Inflammatory macrophage treated with lipopolysaccharide for 1 hour (primary cell): ENCODE results near the gene SKAP1.
A peak's percentile ranks its signal among the peaks of the same experiment; 100 is the strongest.
"Not testable (repeated sequence)": the region's sequence is repeated elsewhere in the genome, so short reads cannot be mapped to it uniquely, and the experiment has no call there.

Experiments
- DNase-seq, 2 donors: peaks; one replicate each; pipeline ENCODE4 v3.0.0-alpha.2; 2020 to 2022

Gene SKAP1

GRCh38 chr17:48429638-48430586 lies at the start of gene SKAP1:
Gene SKAP1 (minus strand): TSS chr17:48430214.
- no peak for DNase-seq

DNA sequence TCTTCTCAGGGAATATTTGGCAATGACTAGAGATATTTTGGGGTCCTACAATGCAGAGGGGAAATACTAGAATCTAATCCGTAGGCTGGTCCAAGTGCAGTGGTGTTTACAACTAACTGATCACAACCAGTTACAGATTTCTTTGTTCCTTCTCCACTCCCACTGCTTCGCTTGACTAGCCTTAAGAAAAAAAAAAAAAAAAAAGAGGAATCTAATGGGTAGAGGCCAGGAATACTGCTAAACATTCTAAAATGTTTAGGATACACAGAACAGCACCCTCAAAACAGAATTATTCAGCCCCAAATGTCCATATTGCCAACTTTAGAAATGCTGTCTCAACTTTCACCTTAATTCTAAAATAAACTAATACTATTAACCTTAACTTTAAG lies 49.0 kb upstream of the SKAP1 start:
- no peak for DNase-seq

DNA sequence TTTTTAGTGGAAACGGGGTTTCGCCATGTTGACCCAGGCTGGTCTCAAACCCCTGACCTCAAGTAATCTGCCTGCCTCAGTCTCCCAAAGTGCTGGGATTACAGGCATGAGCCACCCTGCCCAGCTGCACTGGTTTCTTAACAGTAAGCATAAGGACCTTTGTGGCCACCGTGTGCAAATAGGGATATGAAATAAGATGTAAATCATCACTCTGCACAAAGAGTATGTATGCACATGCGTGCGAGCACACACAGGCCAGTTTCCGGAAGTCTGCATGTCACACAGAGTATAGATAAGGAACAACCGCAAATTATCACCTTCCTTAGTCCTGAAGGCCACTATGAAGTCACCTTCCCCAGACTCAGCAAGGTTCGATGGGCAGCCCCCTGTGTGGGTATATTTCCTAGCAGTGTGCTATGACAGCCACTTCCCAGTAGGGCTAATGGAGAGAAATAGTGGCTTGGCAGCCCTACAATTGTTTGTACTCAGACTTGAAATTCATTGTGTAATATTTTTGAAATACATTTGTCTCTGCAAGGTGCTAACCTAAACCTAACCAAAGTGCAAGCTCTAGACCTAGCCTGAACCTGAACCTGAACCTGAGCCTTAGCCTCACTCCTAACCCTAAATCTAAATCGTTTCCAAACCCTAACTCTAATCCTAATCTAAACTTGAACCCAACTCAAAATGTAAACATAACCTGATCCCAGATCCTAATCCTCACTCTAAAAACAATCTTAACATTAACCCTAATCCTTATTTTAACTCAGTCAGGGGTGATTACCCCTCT lies 48.4 kb upstream of the SKAP1 start:
- DNase-seq, result no peak

- DNase-seq, result no peak
These were observed 47.2 kb upstream of the SKAP1 start for GRCh38 chr17:48477221-48477620.

- no peak for DNase-seq
These were observed 42.6 kb upstream of the SKAP1 start for GRCh38 chr17:48472411-48473281.

- no peak for DNase-seq
These were observed 41.9 kb upstream of the SKAP1 start for GRCh38 chr17:48471817-48472410.

DNA sequence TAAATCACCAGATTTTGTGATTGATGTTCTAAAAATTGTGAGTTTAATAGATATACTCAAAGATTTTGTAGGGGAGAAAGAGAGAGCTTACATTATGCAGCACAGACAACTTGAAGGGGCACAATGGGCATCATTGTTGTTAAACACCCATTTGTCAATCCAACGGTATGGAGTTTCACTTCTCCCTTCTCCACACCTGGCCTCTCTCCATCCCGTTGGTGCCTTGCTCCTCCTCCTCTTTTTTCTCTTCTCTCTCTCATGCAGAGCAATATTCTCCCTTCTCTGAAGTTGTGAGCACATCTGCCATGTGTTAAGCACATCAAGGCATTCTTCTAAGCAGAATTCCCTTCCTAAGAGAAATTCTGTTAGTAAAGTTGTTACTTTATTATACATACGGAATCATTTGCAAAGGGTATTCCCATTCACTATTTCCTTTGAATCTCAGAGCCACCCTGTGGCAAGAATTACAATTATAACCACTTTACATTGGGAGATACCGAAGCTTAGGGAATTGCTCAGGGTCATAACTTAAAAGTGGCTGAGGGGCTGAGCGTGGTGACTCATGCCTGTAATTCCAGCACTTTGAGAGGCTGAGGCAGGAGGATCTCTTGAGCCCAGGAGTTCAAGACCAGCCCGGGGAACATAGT lies 40.5 kb upstream of the SKAP1 start:
- no peak for DNase-seq

- DNase-seq, result no peak
These were observed 39.2 kb upstream of the SKAP1 start for GRCh38 chr17:48469227-48469626.

- DNase-seq, result no peak
These were observed 38.3 kb upstream of the SKAP1 start for GRCh38 chr17:48468299-48468698.

DNA sequence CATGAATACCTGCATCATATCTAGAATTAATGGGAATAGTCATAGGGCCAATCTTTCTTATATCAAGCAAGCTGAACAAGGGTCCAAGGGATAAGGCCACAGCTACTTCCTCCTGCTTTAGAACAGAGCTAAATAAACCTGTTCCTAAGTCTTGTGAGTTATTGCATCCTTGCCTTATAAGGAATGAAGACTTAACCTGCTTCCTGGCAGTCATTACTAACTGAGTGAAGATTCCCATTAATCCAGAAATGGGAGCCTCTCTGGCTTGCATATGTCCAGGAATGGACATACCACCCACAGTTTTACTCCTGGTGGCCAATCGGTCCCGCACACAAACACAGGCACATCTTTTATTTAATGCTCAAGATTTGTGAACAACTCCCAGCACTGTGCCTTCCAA lies 35.9 kb upstream of the SKAP1 start:
- no peak for DNase-seq

DNA sequence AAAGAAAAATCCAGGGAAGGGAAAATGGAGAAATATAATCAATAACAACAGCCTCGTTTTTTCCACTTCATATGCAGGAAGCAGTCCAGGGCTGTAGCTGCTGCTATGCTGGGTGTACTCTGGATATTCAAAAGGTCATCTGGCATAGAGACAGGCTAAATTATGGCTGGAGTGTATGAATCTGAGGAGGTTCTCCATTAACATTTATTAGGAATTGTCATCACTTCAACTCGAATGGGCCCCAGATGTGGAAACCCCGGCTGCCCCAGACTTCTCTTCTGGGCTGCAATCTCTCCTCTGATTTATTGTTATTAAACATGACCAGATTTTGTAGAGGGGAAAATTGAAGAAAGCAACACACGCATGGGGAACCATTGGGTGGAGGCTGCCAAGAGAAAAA lies 33.5 kb upstream of the SKAP1 start:
- no peak for DNase-seq

DNA sequence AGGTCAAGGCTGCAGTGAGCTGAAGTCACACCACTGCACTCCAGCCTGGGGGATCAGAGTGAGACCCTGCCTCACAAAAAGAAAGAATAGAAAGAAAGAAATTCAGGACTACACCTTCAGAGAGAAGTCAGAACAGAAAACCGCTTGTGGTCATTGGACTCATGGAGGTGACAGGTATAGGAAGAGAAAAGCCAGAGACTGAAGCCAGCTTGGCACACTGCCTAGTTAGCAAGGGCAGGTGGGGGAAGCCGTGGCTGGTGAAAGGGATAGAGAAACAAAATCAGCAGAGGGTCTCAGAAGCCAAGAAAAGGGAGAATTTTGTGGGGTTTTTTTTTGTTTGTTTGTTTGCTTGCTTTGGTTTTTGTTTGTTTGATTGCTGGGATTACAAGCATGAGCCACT lies 32.9 kb upstream of the SKAP1 start:
- no peak for DNase-seq

DNA sequence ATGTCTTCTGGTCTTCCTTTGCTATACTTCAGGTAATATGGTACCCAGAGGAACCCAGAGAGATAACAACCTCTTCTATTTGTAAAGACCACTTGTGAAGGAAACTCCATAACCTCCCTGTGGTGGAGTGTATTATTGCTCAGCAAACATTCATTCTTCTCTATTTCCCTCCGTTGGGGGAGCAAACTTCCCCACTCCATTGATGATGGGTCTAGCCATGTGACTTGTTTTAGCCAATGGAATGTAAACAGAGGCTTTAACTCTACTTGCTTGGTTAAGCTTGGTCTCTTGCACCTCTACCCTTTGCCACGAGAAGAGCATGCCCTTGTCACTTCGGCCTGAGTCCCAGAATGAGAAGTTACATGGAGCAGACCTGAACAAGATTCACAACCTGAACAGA lies 30.0 kb upstream of the SKAP1 start:
- peak in 1 of 2 donors; percentile 19 for DNase-seq

GRCh38 chr17:48459070-48459844 lies 29.2 kb upstream of the SKAP1 start:
- DNase-seq, result no peak

DNA sequence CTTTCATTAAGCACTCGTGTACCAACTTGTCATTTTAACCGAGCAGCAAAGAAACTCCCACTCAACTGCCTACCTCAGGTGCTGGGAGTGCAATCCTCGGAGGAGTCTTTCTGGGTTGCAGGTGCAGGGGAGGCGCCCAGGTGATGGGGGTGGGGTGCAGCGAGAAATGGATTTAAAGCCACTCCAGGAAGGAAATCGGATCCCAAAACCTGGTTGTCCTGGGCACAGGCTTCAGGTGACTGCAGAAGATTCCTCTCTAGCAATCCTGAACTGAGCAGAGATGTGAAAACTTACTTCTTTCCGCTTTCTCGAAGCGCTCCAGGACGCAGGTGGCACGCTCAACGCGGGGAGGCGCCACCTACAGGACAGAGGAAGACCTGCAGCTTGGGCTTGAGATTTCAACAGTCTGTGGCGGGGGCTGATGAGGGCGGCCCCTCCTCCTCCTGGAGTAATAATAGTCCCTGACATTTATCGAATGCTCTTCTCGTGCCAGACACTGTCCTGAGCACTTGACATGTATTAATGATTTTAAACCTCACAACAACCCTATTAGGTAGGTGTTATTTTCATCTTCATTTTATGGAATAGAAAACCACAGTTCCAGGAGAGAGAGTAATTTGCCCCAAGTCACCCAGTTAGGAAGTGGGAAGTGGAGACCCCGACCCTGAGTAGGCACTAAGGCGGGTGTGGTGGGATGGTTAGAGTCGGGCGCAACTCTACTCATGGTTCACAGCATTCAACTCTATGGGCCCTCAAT lies 27.2 kb upstream of the SKAP1 start:
- peak; percentile 24 to 80 for DNase-seq

- DNase-seq, result no peak
These were observed 26.6 kb upstream of the SKAP1 start for GRCh38 chr17:48456589-48456988.

DNA sequence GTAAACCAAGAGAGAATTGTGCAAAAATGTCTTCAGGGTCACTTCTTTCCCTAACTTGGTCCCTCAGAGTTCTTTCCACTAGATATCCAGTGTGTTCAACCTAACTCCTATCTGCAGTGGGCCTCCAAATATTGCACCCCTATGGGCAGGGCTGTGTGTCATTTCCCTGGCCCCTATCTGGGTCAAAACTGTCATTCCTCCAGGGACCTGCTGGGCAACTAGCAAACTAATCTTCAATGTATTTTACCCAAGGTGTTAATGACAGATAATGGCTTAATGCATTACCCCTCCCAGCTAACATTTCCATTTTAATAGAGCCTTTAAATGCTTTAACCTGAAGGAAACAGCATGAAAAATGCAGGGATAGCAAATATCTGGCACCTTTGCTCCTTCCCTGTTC lies 25.8 kb upstream of the SKAP1 start:
- no peak for DNase-seq

DNA sequence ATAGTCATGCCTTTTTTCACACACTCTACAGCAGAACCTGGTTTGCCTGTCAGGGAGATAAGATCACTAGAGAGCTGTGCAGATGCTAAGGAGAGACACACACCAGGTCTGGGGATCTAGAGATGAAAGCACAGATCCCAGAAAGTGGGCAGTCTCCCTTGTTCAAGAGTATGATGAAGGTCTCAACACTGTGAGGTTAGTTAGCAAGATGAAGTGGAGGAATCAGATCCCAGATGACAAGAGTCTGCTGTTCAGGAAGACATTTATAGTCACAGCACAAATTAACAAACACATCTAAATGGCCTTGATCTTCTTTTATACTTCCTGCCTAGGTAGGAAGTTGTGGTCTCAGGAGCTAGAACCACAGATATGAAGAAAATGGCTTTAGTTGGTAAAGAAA lies 23.4 kb upstream of the SKAP1 start:
- no peak for DNase-seq

DNA sequence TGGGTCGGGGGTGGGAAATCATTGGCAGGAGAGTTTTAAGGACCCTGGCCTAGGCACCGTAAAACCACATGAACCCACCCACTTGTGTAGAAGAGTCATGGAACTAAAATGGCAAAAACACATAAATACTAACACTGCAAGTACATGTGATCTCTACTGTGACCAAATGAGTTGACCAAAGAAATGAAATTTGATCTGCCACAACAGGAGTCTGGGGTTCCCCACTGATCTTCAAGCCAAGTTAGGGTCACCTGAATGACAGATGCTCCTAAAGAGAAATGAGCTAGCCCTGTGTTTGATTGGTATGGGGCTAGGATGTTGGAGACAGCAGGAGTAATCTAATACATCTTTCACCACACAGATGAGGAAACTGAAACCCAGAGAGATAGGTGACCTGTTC lies 21.5 kb upstream of the SKAP1 start:
- DNase-seq, result no peak

DNA sequence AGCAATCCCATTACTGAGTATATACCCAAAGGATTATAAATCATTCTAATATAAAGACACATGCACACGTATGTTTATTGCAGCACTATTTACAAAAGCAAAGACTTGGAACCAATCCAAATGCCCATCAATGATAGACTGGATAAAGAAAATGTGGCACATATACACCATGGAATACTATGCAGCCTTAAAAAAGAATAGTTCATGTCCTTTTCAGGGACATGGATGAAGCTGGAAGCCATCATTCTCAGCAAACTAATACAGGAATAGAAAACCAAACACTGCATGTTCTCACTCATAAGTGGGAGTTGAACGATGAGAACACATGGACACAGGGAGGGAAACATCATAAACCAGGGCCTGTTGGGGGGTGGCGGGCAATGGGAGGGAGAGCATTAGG lies 19.3 kb upstream of the SKAP1 start:
- not testable (repeated sequence) for DNase-seq

DNA sequence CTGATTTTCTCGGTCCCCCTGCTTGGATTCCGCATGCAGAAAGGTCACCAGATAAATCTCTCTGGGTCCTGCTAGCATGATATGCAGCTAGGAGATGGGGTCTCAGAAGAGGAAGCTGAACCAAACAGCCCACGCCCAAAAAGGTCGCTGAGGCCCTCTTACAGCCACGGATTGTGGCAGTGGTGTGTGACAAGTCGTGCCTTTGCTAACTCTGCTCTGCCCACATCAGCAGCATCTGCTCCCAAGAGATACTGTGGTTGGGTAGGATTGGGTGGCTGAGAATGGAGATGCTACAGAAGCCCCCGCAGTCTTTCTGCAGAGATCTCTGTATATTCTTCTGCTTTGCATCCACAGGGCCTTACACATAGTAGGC lies 15.2 kb upstream of the SKAP1 start:
- DNase-seq, result no peak
